PC-9 (cell line): ENCODE results near the gene ZC3H12C.

Experiments
- CTCF ChIP-seq: fragments of 200-600 bp; sonication (generic); conservative IDR thresholded peaks from 2 replicates; pipeline ENCODE4 v1.6.1; 2017; ENCODE audit warnings: mixed run types, antibody characterized with exemption, mild to moderate bottlenecking, moderate library complexity
- EZH2 ChIP-seq: fragments of 200-600 bp; sonication (generic); IDR thresholded peaks from 2 replicates; pipeline ENCODE4 v1.8.0; 2017; ENCODE audit warnings: antibody characterized with exemption, low read depth

DNA sequence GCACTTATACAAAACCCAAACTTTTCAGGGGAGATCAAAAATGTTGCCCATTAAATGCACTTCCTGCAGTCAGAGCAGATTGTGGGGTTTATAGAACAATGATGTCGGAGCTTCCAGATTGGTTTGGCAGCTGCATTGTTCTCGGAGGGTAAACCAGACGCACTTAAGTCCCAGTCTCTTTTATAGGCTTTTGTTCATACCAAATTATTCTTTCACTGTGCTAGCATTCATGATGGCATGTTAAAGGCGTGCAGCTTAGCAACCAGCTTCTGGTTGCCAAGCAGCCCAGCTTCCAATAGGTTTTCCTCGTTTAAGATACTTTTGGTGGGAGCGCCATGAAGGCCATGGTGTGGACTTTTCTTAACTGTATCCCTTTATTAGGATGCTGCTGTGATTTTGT, 40.9 kb downstream of the ZC3H12C start:
- TF ChIP-seq CTCF (no peak), EZH2 (no peak)
